ENCODE measurements around the gene MPLKIP.
"Not testable (repeated sequence)": the region's sequence is repeated elsewhere in the genome, so short reads cannot be mapped to it uniquely, and the experiment has no call there.

The MPLKIP gene

GRCh38 chr7:40122940-40123254 is 11.5 kb downstream of the MPLKIP start:
- DNase-seq: no peak

GRCh38 chr7:40122100-40122939 is 12.1 kb downstream of the MPLKIP start:
- not testable (repeated sequence) for DNase-seq

- DNase-seq: no peak
Measured at GRCh38 chr7:40120020-40120419, 14.4 kb downstream of the MPLKIP start.

- not testable (repeated sequence) for DNase-seq
Measured at GRCh38 chr7:40118201-40118600, 16.2 kb downstream of the MPLKIP start.

- DNase-seq: not testable (repeated sequence)
Measured at GRCh38 chr7:40117199-40117598, 17.2 kb downstream of the MPLKIP start.

GRCh38 chr7:40115936-40116335 is 18.5 kb downstream of the MPLKIP start:
- DNase-seq: no peak

- DNase-seq: no peak
Measured at GRCh38 chr7:40105879-40106473, 28.4 kb downstream of the MPLKIP start.

GRCh38 chr7:40102897-40103296 is 31.5 kb downstream of the MPLKIP start:
- no peak for DNase-seq

GRCh38 chr7:40101201-40101600 is 33.2 kb downstream of the MPLKIP start:
- no peak for DNase-seq

GRCh38 chr7:40099837-40100236 is 34.6 kb downstream of the MPLKIP start:
- DNase-seq: no peak

- DNase-seq: no peak
Measured at GRCh38 chr7:40098810-40099209, 35.6 kb downstream of the MPLKIP start.

GRCh38 chr7:40097728-40098127 is 36.7 kb downstream of the MPLKIP start:
- no peak for DNase-seq

GRCh38 chr7:40095695-40096327 is 38.6 kb downstream of the MPLKIP start:
- DNase-seq: no peak

- no peak for DNase-seq
Measured at GRCh38 chr7:40095230-40095629, 39.2 kb downstream of the MPLKIP start.

- DNase-seq: no peak
Measured at GRCh38 chr7:40093631-40094350, 40.6 kb downstream of the MPLKIP start.

- no peak for DNase-seq
Measured at GRCh38 chr7:40092182-40092581, 42.2 kb downstream of the MPLKIP start.

GRCh38 chr7:40077849-40078248 is 56.6 kb downstream of the MPLKIP start:
- DNase-seq: no peak
